Smooth muscle cell (in vitro differentiated cells): ENCODE measurements around the gene SRP9. TPM values are rescaled to one million over a fixed set of nuclear protein-coding genes. Genes with fewer than 3 reads are reported as not detected.
"Not testable (repeated sequence)": the region's sequence is repeated elsewhere in the genome, so short reads cannot be mapped to it uniquely, and the experiment has no call there.

Experiments
- DNase-seq: peaks from one replicate; lab custom pipeline; 2025; ENCODE audit not compliant: unreplicated experiment; lab: John Stamatoyannopoulos, UW
- H2AFZ ChIP-seq: fragments of 200-600 bp; sonication (generic); 2 replicates; pipeline ENCODE4 v1.6.0; 2016; ENCODE audit warnings: antibody characterized with exemption, low read depth, mild to moderate bottlenecking
- H3F3A ChIP-seq: fragments of 200-600 bp; sonication (generic); 2 replicates; pipeline ENCODE4 v1.6.0; 2017; ENCODE audit warnings: antibody characterized with exemption, low read depth
- H3K27ac ChIP-seq: fragments of 200-600 bp; sonication (generic); 2 replicates; pipeline ENCODE4 v1.5.1; 2016; ENCODE audit warnings: low read depth, mild to moderate bottlenecking
- H3K27me3 ChIP-seq: fragments of 200-600 bp; sonication (generic); 2 replicates; pipeline ENCODE4 v1.6.1; 2016; ENCODE audit warnings: low read depth, mild to moderate bottlenecking
- H3K36me3 ChIP-seq: fragments of 200-600 bp; sonication (generic); 2 replicates; pipeline ENCODE4 v1.5.1; 2016; ENCODE audit warnings: low read depth
- H3K4me1 ChIP-seq: fragments of 200-600 bp; sonication (generic); 2 replicates; pipeline ENCODE4 v1.5.1; 2016; ENCODE audit warnings: low read depth
- H3K4me2 ChIP-seq: fragments of 200-600 bp; sonication (generic); 2 replicates; pipeline ENCODE4 v1.6.0; 2016; ENCODE audit warnings: mild to moderate bottlenecking
- H3K4me3 ChIP-seq: fragments of 200-600 bp; sonication (generic); 2 replicates; pipeline ENCODE4 v1.5.1; 2016; ENCODE audit warnings: mild to moderate bottlenecking
- H3K79me2 ChIP-seq: fragments of 200-600 bp; sonication (generic); 2 replicates; pipeline ENCODE4 v1.6.0; 2016; ENCODE audit warnings: low read depth, mild to moderate bottlenecking
- H3K9ac ChIP-seq: fragments of 200-600 bp; sonication (generic); 2 replicates; pipeline ENCODE4 v1.6.0; 2016; ENCODE audit warnings: low read depth
- H3K9me3 ChIP-seq: fragments of 200-600 bp; sonication (generic); replicated peaks from 2 replicates; pipeline ENCODE4 v1.5.1; 2016; ENCODE audit warnings: low read depth
- H4K20me1 ChIP-seq: fragments of 200-600 bp; sonication (generic); 2 replicates; pipeline ENCODE4 v1.6.0; 2016; ENCODE audit warnings: low read depth
- CTCF ChIP-seq: fragments of 200-600 bp; sonication (generic); IDR thresholded peaks from 2 replicates; pipeline ENCODE4 v1.5.1; 2017; ENCODE audit warnings: borderline replicate concordance, mild to moderate bottlenecking, antibody characterized with exemption; ENCODE audit not compliant: insufficient read depth, poor library complexity, severe bottlenecking
- WGBS: methylation state at CpG from one replicate; pipeline ENCODE4 v1.1.7; 2016; ENCODE audit warnings: low lambda C conversion rate; 5-methylcytosine and 5-hydroxymethylcytosine counted together
- polyA plus RNA-seq: library from polyadenylated mRNA; unstranded; fragments of >200 nt; fragmentation: Nextera tagmentation; extraction: Ambion mirVana; gene quantifications from 2 replicates; pipeline ENCODE4 v1.2.1, GENCODE V29; 2016
- total RNA-seq: library from RNA; depleted of rRNA; stranded (reverse); fragments of >200 nt; gene quantifications from 2 replicates; pipeline ENCODE4 v1.2.3, GENCODE V29; 2014

The SRP9 gene
- total and polyA plus RNA-seq, 2 experiments from 2014 or later: 301 to 394 TPM

- no peaks in the 10 kb centered on the region for H3K27me3 ChIP-seq
- TF ChIP-seq CTCF: no peak
- DNase-seq: no peak
- 73% methylated on average over 10 of the region's 10 CpGs for WGBS
- no peaks in the 10 kb centered on the region for H3K36me3 ChIP-seq
- no peak overlapping the region for H2AFZ ChIP-seq
- no peak overlapping the region for H3K9ac ChIP-seq
- no peaks in the 10 kb centered on the region for H4K20me1 ChIP-seq
- no peak overlapping the region for H3K4me2 ChIP-seq
- no peaks in the 10 kb centered on the region for H3K9me3 ChIP-seq
- no peak overlapping the region for H3K4me3 ChIP-seq
- H3K4me1 ChIP-seq: peaks cover 13% of the 10 kb centered on the region
- no peak overlapping the region for H3K27ac ChIP-seq
- H3K79me2 ChIP-seq: no peaks in the 10 kb centered on the region
- peaks cover 4% of the 10 kb centered on the region for H3F3A ChIP-seq
These were observed 19.5 kb upstream of the SRP9 start for GRCh38 chr1:225757927-225758656.

GRCh38 chr1:225759972-225760371, 17.7 kb upstream of the SRP9 start:
- H3K27ac ChIP-seq, H3K79me2 ChIP-seq, H3K9ac ChIP-seq, H3K4me3 ChIP-seq, H3K36me3 ChIP-seq, DNase-seq, H3K9me3 ChIP-seq, H3K27me3 ChIP-seq, H4K20me1 ChIP-seq, H2AFZ ChIP-seq, H3K4me2 ChIP-seq: not testable (repeated sequence)
- Histone ChIP-seq H3K4me1 (peaks cover 26% of the 10 kb centered on the region), H3F3A (peaks cover 13% of the 10 kb centered on the region)
- 96% methylated on average over 5 of the region's 5 CpGs for WGBS

GRCh38 chr1:225760531-225760930, 17.1 kb upstream of the SRP9 start:
- TF ChIP-seq CTCF: no peak
- peak overlapping the region; percentile 99 for H3K27ac ChIP-seq
- H3K79me2 ChIP-seq: no peaks in the 10 kb centered on the region
- no peak for DNase-seq
- no peaks in the 10 kb centered on the region for H3K36me3 ChIP-seq
- 93% methylated on average over 6 of the region's 6 CpGs for WGBS
- no peak overlapping the region for H3K4me3 ChIP-seq
- no peak overlapping the region for H3K9ac ChIP-seq
- no peaks in the 10 kb centered on the region for H3K9me3 ChIP-seq
- H3F3A ChIP-seq: peaks cover 13% of the 10 kb centered on the region
- H2AFZ ChIP-seq: no peak overlapping the region
- H3K27me3 ChIP-seq: no peaks in the 10 kb centered on the region
- no peaks in the 10 kb centered on the region for H4K20me1 ChIP-seq
- no peak overlapping the region for H3K4me2 ChIP-seq
- peaks cover 26% of the 10 kb centered on the region for H3K4me1 ChIP-seq

DNA sequence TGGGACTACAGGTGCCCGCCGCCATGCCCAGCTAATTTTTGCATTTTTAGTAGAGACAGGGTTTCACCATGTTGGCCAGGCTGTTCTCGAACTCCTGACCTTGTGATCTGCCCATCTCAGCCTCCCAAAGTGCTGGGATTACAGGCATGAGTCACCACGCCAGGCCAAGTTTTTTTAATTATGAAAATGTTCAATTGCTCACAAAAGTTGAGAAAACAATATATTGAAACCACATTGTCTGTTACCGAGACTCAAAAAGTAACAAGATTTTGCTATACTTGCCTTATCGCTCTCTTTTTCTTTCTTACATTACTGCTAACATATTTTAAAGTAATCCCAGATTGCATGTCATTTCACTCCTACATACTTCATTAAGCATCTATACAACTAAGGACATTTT, 16.2 kb upstream of the SRP9 start:
- H3K36me3 ChIP-seq, H3K4me3 ChIP-seq, H4K20me1 ChIP-seq, H2AFZ ChIP-seq, DNase-seq, H3K9me3 ChIP-seq, H3K27me3 ChIP-seq, H3K79me2 ChIP-seq: not testable (repeated sequence)
- Histone ChIP-seq H3K9ac (peak overlapping the region; percentile 93), H3F3A (peaks cover 21% of the 10 kb centered on the region), H3K27ac (peak overlapping the region; percentile 99), H3K4me1 (peaks cover 26% of the 10 kb centered on the region), H3K4me2 (peak overlapping the region; percentile 62)
- 78% methylated on average over 6 of the region's 6 CpGs for WGBS
